Stimulated activated CD8-positive, alpha-beta memory T cell treated with anti-CD3 and anti-CD28 coated beads, Interleukin-4, amount 100 ng/mL, for 48 hours (primary cell): Measurements from ENCODE around the gene TGFBR3.
"Not testable (repeated sequence)": the region's sequence is repeated elsewhere in the genome, so short reads cannot be mapped to it uniquely, and the experiment has no call there.

ENCODE experiments used
- DNase-seq: peaks from one replicate; pipeline ENCODE4 v3.0.0-alpha.2; 2020

TGFBR3 gene

DNA sequence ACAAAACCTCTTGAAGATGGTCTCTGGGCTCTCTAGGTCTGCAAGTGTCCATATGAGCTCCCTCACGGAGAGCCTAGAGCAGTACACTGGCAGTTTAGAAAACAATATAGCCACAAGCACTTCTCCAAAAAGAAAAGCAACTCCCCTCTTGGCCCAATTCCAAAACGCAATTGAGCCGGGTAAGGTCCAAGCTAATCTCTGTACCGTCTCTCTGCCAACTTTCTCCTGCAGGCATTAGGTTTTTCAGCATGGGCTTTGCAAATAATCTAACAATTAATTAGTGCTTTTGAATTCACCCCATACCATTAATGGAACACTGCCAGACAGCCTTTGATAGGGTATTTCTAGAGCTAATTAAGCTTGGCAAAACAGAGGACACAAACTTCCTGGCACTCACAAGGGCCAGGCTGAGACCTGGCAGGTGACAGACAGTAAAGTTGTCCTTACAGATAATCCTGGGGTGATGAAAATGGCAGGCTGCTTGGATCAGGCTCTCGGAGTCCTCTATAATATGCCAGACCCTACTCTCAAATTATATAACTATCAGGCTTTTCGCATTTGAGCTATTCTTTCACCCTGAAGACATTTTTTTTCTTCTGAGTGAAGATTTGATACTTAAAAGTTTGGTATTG lies 39.8 kb downstream of the TGFBR3 start:
- no peak for DNase-seq

DNA sequence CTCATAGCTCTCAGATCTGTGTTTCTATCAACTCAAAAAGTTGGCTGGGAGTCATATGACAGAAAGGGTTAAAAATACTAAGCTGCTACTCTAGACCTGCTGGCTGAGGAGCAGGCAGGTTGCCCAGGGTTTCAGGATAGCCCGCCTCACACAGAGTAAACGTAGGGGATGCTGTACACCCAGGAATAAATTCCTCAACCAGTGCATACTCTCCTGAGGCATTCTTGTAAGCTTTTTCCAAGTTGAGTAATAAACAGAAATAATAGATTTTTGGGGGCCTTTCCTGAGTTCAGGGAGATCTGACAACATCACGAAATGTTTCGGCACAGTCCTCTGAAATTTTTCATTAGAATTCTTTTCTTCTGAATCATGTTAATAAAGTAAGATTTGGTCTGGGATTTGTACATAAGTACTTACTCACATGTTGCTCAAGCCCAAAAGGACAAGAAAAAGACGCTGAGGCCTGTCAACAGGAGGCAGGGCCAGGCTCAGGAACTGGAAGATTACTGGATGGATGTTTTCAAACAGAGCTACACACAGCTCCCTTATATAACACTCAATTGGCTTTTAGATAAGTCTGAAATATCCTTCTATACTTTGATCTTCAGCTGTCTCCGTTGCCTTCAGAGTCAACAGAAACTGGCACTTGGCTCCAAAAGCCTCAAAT lies 41.0 kb downstream of the TGFBR3 start:
- no peak for DNase-seq

DNA sequence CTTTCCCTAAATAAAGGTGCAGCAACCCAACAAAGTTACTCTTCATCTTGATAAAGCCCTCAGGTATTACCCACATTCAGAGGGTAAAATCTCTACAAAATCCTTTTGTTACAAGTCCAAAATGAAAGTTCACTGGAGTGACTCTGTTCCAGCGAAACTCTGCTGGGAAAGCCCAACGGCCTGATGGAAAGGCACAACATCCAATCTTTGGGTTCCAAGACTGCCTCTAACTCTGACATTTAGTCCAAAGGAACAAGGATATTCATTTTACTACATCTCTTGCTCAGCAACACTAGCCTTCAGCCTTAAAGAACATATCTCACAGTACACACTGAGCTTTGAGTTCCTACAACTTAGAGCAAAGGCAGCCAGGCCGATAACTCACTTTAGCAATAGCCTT lies 42.1 kb downstream of the TGFBR3 start:
- no peak for DNase-seq

DNA sequence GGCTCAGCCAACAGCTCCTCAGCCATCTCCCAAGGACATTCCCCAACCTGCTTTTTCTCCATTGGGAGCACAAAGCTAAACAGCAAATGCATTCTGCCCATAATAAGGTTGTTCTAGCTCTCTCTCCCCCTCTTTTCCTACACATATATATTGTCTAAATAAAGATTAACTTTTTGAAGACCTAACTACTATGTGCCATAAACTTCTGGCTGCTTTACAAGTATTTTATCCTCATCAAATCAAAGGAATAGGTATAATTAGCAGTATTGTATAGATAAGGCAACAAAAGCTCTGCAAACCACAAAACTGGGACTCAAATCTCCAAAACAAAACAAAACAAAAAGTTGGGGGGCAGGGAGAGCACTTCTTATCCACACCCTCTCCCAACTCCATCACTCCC lies 43.4 kb downstream of the TGFBR3 start:
- no peak for DNase-seq

DNA sequence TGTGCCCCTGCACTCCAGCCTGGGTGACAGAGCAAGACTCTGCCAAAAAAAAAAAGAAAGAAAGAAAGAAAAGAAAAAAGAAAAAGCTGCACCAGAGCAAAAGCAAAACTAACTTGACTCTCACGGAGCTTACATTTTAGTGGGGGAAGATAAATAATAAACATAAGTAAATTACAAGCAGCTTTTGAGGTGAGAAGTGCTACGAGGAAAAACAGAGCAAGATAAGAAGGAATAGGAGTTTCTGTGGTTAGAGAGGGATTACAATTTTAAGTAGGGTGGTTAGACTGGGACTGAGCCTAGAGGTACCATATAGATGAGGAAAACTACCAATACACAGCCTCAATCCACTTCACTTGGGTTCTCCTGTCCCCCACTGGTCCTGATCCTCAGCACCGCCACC lies 43.9 kb downstream of the TGFBR3 start:
- DNase-seq, result no peak

DNA sequence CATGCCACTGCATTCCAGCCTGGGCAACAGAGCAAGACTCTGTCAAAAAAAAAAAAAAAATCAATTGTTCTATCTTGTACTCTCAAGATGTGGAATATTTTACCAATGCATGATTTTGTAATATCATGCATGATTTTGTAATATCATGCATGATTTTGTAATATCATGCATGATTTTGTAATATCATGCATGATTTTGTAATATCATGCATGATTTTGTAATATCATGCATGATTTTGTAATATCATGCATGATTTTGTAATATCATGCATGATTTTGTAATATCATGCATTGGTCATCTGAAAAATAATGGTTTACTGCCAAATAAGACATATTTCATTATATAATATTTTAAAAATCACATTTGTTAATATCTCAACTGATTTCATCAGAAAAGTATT lies 45.7 kb downstream of the TGFBR3 start:
- DNase-seq, result not testable (repeated sequence)

DNA sequence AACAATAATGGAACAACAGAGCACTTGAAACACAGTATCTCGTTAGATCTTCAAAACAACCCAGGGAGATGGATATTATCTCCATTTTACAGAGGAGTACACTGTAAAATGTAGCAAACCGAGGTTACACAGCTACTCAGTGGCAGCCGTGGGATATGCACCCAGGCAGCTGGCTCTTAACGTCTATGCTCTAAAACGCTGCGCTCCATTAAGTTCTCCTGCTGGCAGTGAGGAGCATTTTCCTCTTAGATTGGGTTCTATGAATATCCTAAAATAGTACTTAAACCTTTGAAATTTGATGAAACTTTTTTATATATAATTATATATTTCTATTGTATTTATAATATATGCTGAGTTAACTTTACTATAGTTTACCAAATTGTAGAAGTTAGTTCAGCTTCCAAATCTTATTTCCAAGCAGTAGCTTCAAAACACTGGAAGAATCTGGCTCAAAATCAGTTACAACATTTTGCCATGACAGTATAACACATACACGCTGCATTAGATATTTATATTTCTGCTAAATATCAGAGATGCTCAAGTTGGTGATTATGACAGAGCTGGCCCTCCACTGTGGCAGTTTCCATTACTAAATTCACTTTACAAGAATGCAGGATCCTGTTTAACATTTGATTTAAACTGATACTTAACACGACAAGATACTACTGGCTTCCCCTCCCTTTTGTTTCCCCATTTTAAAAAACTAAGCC lies 49.5 kb downstream of the TGFBR3 start:
- DNase-seq, result no peak

DNA sequence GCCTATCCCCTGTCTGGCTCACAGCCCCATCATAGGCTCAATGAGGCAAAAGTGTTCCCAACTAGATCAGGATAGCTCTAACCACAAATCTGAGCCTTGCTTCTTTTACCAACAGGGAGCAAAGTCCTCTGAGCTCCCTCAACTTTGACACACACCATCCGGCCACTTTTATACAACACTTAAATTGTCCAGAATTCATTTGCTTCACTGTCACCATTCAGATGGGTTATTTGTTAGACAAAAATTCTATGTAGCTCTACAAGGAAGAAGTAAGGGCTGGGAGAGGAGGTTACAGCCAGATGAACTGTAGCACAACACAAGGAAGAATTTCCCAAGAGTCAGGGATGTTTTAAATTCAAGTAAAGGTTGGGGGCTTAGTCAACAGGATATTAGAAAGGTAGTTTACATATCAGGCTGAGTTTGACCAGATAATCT lies 50.8 kb downstream of the TGFBR3 start:
- DNase-seq, result no peak

DNA sequence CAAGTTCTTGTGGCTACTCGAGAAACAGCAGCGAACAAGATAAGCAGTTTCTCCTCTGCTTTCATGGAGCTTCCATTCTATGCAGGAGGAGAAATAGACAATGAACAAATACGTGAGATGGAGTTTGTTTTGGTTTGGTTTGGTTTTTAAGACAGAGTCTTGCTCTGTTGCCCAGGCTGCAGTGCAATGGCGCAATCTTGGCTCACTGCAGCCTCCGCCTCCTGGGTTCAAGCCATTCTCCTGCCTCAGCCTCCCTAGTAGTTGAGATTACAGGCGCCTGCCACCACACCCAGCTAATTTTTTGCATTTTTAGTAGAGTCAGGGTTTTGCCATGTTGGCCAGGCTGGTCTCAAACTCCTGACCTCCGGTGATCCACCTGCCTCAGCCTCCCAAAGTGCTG lies 51.4 kb downstream of the TGFBR3 start:
- DNase-seq, result not testable (repeated sequence)

DNA sequence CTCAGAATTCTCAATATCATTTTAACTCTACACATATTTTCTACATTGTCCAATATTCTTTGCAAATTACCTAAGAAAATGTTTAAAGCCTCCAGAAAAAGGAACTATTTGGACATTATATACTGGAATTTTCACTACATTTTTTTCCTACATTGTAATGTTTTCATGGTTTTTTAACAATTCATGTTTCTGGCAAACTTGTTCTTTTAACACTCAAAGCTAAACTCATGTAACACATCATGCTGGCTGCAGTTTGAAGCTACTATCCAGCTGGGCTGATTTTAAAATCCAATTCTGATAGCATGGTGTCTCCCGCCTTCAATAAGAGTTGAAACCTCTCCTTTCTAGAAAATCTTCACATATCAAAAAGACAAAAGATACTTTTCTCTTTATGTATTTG lies 52.0 kb downstream of the TGFBR3 start:
- no peak for DNase-seq

DNA sequence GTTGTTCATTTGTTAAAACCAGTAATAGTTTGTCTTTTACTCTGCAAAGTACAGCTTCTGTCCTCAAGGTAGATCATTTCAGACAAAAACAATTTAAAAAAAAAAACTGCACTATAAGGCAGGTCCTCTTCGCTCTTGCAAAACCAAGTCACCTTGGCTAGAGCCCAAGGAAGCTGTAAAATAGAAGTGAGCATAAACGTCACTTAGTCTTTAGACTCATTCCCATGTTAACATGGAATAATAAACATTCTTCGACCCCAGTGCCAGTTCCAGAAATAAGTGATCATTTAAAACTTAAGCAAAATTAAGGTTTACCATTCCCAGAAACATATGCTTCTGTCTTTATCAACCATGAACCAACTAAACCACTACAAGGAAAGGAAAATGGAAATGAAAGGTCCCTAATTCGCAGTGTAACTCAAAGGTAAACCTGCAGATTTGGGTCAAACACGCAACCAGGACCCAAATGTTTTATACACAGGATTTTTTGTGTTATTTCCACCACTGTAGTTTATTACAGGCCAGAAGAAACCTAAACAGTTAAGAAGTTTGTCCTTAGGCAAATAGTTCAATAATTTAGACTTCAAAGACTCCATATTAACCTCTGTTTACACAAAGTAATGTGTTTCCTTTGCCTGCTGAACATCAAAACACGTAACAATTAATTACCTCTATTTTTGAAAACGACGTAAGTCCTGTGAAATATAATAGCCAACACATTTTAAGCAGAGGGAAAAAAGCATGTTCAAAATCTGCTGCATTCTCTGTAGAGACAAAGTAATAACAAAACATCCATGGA lies 54.6 kb downstream of the TGFBR3 start:
- no peak for DNase-seq

DNA sequence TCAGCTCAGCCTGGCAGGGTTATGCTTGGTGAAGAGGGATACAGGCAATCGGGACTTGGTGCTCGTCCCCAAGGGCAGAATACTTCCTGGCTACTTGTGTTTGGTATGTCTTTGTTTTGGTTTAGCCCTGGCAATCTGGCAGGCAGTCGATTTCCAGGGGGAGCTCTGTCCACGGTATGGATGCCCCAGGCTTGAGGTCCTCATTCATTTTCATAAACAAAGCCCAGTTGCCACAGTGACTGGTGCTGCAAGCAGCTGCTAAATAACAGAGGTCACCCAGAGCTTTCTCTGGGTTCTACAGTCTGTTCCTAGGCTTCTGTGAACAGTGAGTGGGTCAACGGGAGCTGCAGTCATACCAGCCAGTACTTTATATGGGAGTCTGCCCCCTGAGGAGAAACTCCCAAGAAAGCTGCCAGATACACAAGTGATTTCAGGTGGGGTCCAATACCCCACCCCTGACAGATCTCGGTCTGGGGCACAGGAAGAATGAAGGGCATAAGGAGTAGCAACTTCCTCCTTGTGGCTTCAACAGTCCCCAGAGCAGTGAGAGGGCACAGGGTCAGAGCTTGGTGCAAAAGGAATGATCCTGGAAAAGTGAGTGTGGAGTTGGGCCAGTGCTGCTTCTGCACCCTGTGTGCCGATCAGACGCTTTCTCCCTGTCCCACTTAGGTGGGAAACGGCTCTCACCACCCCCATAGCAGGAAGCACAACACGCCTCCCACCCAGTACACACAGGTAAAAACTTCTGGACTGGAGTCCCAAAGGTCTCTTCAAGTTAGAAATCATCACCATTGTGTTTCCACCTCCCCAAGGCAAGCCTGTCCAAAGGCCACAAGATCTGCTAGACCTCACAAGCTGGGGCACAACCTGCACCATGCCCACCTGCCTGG lies 55.5 kb downstream of the TGFBR3 start:
- no peak for DNase-seq

DNA sequence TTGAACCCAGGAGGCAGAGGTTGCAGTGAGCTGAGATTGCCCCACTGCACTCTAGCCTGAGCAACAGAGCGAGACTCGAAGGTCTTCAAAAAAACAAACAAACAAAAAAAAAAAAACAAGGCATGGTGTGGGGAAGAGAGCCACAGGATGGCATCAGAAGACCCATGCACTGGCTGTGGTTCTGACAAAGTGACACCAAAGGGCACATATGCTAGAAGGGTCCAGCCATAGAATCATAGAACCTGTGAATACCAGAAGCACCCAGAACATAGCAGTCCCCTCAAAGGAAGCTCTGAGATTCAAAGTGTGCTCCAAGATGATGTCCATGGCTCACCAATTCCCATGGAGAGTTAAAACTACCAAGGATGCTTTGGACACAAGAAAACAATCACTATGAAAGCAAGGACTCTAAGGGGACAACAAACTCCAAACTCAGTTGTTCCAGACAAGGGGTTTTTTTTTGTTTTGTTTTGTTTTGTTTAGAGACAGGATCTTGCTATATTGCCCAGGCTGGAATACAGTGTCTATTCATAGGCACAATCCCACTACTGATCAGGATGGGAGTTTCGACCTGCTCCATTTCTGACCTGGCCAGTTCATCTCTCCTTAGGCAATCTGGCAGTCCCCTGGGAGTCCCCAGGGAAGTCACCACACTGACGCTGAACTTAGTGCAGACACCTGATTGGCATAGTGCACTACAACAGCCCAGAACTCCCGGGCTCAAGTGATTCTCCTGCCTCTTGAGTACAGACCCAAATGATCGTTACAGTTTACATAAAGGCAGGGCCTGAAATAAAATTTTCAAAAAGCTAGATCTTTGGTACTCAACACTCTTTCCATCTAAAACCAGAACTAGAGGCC lies 56.4 kb downstream of the TGFBR3 start:
- no peak for DNase-seq

DNA sequence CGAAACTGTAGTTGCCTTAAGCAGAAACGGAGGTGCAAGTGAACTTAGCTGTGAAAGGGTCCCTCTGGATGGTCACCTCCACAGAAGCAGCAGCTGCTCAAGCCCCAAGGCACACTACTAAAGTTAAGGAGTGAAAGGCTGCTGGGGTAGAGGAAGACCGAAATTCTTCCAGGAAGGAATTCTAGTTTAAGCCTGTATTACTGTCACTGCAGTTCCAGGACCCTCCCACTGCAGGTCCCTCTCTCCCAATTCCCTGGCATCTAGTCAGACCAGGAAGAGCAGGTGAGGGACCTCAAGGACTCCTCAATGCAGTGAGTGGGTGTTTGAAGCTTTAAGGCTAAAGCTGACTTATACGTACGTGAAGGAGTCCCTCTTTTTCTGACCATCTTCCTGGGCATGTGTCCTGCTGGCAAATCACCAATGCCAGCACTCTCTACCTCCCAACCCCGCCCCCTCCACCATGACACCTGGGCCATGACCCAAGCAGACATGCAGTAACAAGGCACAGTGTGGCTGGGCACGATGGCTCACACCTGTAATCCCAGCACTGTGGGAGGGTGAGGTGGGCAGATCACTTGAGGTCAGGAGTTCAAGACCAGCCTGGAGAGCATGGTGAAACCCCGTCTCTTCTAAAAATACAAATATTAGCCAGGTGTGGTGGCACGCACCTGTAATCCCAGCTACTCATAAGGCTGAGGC lies 57.2 kb downstream of the TGFBR3 start:
- no peak for DNase-seq

DNA sequence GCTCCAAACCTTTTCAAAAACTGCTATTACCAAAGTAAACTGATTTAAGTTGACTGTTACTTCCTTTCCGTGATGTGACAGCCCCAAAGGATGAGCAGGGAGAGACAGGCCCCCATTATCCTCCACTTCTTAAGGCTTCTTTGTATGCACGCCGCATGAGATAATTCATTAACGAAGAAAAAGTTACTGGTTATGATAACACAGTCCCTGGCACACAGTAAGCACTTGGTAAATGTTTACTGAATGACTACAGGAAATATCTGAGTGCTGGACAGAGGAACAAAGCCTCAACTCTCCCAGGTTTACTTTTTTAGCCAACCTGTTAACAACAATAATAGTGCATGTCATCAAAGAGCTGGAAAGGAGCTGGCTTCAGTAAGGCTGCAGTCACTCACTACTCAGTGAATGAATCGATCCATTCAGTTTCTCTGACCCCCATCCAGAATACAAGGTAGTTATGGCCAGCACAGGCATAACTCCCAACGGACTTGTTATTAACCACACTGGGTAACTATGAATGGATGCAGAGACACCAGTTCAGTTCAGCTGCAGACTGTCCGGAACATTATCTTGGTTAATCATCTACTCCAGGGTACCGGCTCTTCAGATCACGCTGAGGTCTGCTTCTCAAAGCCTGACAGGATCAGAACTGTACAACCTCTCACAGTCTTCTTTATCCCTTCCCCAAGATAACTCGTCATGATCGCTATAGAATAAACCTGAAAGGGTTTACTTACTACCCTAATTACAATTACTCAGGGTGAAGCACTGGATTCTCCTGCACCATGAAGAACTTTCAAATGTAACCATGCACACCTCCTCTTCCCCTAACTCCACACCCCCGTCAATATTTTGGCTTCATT lies 58.3 kb downstream of the TGFBR3 start:
- no peak for DNase-seq

DNA sequence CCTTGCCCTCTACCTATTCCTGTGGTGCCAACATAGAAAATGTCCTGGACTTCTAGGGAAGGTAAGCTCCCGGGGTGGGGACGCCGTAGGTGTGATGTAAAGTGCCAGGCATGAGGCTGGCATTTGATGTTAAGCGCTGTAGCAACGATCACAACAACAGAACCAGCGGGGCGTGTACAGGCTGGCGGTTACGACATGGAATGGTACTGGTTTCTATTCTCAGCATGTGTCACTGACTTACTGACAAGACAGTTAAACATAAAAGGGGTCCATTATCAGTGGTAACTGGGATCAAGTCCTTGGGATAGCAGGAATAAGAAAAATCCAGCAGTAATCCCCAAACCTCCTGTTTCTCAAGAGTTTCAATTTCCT lies 58.9 kb downstream of the TGFBR3 start:
- DNase-seq, result no peak

DNA sequence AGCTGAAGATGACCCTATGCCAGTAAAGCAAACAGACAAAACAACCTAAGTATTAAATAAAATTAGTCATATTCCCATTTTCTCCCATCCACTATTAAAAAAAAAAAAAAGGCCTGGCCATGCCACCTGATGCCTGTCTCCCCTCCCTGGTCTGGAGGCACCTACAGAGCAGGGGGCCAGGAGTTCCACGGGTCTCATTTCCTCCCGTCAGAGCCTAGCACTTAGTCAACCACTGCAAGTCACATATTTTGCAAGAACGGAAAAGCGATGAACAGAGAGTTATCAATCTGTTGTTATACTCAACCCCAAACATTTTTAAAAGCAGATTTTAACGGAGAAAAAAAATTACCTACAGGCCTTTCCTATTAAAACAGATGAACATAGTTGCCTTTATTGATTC lies 59.3 kb downstream of the TGFBR3 start:
- no peak for DNase-seq

DNA sequence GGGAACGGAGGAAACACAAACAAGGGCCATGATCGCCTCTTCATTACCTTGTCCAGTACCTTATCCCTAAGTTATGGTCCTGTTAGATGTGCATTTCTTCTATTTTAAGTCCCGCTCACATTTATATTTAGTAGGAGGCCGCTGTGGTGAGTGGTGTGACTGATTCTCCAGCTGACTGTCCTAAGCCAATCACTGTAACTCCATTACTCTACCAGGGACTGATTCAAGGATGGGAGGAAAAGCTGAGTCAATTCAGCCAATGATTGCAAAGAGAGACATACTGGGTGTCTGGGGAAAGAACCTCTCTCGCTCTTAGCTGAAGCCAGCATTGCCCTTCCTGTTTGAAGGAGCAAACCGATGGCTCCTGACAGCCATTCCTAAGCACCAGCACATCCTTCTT lies 59.7 kb downstream of the TGFBR3 start:
- DNase-seq, result no peak

DNA sequence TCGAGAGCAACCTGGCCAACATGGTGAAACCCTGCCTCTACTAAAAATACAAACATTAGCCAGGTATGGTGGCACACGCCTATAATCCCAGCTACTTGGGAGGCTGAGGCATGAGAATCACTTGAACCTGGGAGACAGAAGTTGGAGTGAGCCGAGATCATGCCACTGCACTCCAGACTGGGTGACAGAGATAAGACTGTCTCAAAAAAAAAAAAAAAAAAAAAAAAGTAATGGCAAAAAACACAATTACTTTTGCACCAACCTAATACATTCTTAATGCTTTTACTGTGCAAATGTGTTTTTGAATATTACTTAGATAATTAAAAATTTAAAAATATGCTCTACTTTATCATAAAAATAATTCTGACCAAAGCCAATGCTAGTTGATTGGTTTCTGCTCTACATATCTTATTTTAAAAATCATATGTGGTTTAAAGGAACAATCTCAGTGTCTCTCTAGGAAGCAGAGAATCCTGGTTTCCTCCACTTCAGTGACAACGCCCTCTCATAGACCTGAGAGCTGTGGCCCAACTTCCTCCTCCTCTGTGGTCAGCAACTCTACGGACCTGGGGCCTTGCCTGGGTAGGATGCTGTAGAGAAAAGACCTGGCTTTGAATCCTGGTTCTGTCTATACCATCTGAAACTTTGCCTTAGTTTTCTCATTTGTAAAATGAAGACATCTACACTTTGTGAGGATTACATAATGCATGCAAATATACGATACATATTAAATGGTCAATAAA lies 64.7 kb downstream of the TGFBR3 start:
- DNase-seq, result no peak
